GM12864 (cell line): ENCODE results near the gene TMEM131.

Experiments used
- DNase-seq: peaks from one replicate; pipeline ENCODE4 v3.0.0-alpha.2; 2011; ENCODE audit warnings: low read depth
- H3K4me3 ChIP-seq: 2 replicates; pipeline ENCODE4 v1.5.1; 2011; ENCODE audit warnings: mild to moderate bottlenecking, low read depth, low read length, control low read depth
- CTCF ChIP-seq: IDR thresholded peaks from 2 replicates; pipeline ENCODE4 v1.5.1; 2011; ENCODE audit warnings: low read depth, mild to moderate bottlenecking, moderate library complexity, low read length, control low read depth, inconsistent platforms; ENCODE audit errors: missing control alignments

The TMEM131 gene

GRCh38 chr2:97988722-97989121 lies 7.0 kb downstream of the TMEM131 start:
- TF ChIP-seq CTCF, result no peak
- H3K4me3 ChIP-seq, result no peak overlapping the region
- DNase-seq, result no peak

GRCh38 chr2:97985998-97986397 lies 9.8 kb downstream of the TMEM131 start:
- TF ChIP-seq CTCF, result no peak
- DNase-seq, result no peak
- no peak overlapping the region for H3K4me3 ChIP-seq

GRCh38 chr2:97983698-97984097 lies 12.1 kb downstream of the TMEM131 start:
- DNase-seq, result no peak
- H3K4me3 ChIP-seq, result no peak overlapping the region
- TF ChIP-seq CTCF, result no peak

GRCh38 chr2:97983134-97983533 lies 12.6 kb downstream of the TMEM131 start:
- DNase-seq, result no peak
- no peak overlapping the region for H3K4me3 ChIP-seq
- no peak for TF ChIP-seq CTCF

- no peak for DNase-seq
- TF ChIP-seq CTCF, result no peak
- H3K4me3 ChIP-seq, result no peak overlapping the region
Measured at GRCh38 chr2:97982621-97983020, 13.1 kb downstream of the TMEM131 start.

- DNase-seq, result no peak
- no peak overlapping the region for H3K4me3 ChIP-seq
- no peak for TF ChIP-seq CTCF
Measured at GRCh38 chr2:97981961-97982360, 13.8 kb downstream of the TMEM131 start.

GRCh38 chr2:97979904-97980303 lies 15.8 kb downstream of the TMEM131 start:
- no peak overlapping the region for H3K4me3 ChIP-seq
- no peak for TF ChIP-seq CTCF
- DNase-seq, result no peak
